ENCODE data around the gene CKB. TPM values are rescaled to one million over a fixed set of nuclear protein-coding genes. Genes with fewer than 3 reads are reported as not detected.

CKB gene
- total and polyA plus RNA-seq, 4 donors: 46.6 to 109 (median 84.7) TPM

- peak in 1 of 2 donors; percentile 55 for DNase-seq
- 82 to 84% methylated on average over 20 to 21 of the region's 21 CpGs for WGBS, 2 donors
- peak; percentile 1 for ATAC-seq (ENCODE audit: low FRiP score)
- no peaks in the 10 kb centered on the region for H3K36me3 ChIP-seq (ENCODE audit: control insufficient read depth in 1 of 2, insufficient read depth in 2 of 2, low read length in 1 of 2)
- H3K27me3 ChIP-seq (ENCODE audit: control insufficient read depth in 1 of 2, insufficient read depth in 2 of 2, low read length in 1 of 2): no peaks in the 10 kb centered on the region
- intact Hi-C loops (cut with DNase I): no loop called here
- H3K4me1 ChIP-seq (ENCODE audit: control insufficient read depth in 1 of 2, insufficient read depth in 2 of 2, low read length in 2 of 2): no peaks in the 10 kb centered on the region
- no peaks in the 10 kb centered on the region for H3K9me3 ChIP-seq (ENCODE audit: control insufficient read depth, low read length)
- H3K4me3 ChIP-seq (ENCODE audit: low read length in 2 of 2): no peak overlapping the region
- no peak overlapping the region for H3K27ac ChIP-seq (ENCODE audit: low read depth in 1 of 2, low read length in 2 of 2)
Observed at GRCh38 chr14:103535081-103535890, 12.7 kb upstream of the CKB start.

DNA sequence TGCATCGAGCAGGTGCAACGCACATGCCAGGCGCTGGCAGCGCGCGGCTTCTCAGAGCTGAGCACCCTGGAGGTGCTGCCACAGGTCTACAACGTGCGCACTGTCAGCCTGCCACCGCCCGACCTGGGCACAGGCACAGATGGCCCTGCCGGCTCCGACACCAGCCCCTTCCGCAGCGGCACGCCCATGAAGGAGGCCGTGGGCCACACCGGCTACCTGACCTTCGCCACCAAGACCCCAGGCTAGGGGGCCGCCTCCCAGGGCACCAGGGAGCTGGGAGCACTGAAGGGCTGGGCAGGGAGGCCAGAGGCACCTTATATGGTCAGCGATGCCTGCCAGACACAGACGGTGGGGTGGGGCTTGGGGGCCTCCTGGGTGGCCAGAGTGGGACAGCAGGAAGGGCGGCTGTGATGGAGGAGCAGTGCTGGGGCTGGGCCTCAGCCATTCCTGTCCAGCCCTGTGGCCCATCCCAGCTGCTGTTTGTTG, 12.0 kb upstream of the CKB start:
- intact Hi-C loops (cut with DNase I): no loop called here
- 85% methylated on average over 22 of the region's 22 CpGs for WGBS, 2 donors
- Histone ChIP-seq H3K4me1 (ENCODE audit: control insufficient read depth in 1 of 2, insufficient read depth in 2 of 2, low read length in 2 of 2) (no peaks in the 10 kb centered on the region), H3K36me3 (ENCODE audit: control insufficient read depth in 1 of 2, insufficient read depth in 2 of 2, low read length in 1 of 2) (no peaks in the 10 kb centered on the region), H3K9me3 (ENCODE audit: control insufficient read depth, low read length) (no peaks in the 10 kb centered on the region), H3K27me3 (ENCODE audit: control insufficient read depth in 1 of 2, insufficient read depth in 2 of 2, low read length in 1 of 2) (no peaks in the 10 kb centered on the region), H3K4me3 (ENCODE audit: low read length in 2 of 2) (no peak overlapping the region), H3K27ac (ENCODE audit: low read depth in 1 of 2, low read length in 2 of 2) (no peak overlapping the region)
- ATAC-seq (ENCODE audit: low FRiP score) (no peak), DNase-seq (peak in 1 of 2 donors; percentile 52)

DNA sequence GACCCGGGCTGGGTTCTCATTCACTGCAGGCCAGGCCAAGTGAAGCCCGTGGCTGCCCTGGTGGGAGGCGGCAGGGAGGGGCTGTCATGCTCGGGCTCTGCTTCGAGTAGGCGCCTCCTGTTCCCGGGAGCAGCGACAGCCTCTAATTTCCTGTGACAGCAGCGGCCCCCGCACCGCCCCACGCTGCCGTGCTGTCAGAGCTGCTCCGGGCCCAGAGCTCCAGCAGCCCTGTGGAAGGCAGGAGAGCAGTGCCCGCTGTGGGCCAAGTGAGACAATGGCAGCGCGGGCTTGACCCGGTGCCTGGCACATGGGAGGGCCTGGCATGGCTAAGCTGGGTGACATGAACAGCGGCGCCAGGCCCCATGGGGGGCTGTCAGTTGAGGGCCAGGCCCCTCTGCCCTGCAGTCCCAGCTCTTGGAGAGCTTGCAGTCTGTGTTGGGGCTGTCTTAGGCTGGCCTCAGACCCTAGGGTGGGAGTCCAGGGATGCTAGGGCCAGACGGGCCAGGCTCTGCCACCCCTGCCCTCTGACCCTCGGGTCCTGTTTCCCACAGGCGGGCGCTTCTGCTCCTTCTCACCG, 11.5 kb upstream of the CKB start:
- intact Hi-C loops (cut with DNase I): no loop called here
- ATAC-seq (ENCODE audit: low FRiP score): no peak
- H3K4me1 ChIP-seq (ENCODE audit: control insufficient read depth in 1 of 2, insufficient read depth in 2 of 2, low read length in 2 of 2): no peaks in the 10 kb centered on the region
- WGBS, 2 donors: 84 to 90% methylated on average over 25 of the region's 25 CpGs
- DNase-seq: no peak
- no peaks in the 10 kb centered on the region for H3K27me3 ChIP-seq (ENCODE audit: control insufficient read depth in 1 of 2, insufficient read depth in 2 of 2, low read length in 1 of 2)
- H3K4me3 ChIP-seq (ENCODE audit: low read length in 2 of 2): no peak overlapping the region
- H3K27ac ChIP-seq (ENCODE audit: low read depth in 1 of 2, low read length in 2 of 2): no peak overlapping the region
- no peaks in the 10 kb centered on the region for H3K9me3 ChIP-seq (ENCODE audit: control insufficient read depth, low read length)
- H3K36me3 ChIP-seq (ENCODE audit: control insufficient read depth in 1 of 2, insufficient read depth in 2 of 2, low read length in 1 of 2): no peaks in the 10 kb centered on the region

DNA sequence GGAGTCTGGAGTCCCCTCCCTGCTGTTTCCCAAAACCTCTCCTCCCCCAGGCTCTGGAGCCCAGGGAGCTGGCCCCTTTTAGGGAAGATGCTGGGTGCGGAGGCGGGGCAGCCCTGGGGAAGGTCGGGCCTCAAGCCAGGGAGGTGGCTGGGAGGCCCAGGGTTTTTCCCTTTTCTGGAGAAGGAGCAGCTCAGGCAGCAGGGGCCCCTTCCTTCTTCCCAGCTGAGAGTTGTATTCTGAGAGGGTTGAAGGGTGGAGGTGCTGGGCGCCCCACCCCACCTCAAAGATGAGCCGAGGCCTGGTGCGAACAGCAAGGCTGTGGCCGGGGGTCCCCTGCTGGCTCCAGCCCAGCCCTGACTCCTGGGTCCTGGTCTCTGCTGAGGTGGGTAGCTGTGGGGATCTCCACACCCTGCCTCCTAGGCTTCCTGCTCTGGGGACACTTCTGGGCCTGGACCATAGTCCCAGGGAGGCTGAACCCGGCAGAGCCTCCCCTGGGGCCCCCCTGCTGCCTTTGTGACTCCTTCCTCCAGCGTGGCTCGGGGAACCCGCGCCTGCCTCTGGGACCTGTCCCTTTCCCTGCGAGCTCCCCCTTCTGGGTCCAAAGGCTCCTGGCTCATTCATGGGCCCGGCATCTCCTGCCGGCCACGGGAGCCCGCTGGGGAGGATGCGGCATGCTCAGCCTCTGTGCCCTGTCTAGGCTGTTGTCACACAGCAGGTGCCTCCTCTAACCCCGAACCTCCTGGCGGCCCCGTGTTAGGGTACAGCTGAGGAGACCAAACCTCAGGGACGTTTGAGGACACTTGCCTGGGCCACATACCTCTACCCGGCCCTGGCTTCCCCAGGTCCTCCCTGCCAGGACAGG, 10.7 kb upstream of the CKB start:
- H3K27me3 ChIP-seq (ENCODE audit: control insufficient read depth in 1 of 2, insufficient read depth in 2 of 2, low read length in 1 of 2): no peaks in the 10 kb centered on the region
- H3K27ac ChIP-seq (ENCODE audit: low read depth in 1 of 2, low read length in 2 of 2): no peak overlapping the region
- DNase-seq (peak in 1 of 2 donors; percentile 60), ATAC-seq (ENCODE audit: low FRiP score) (no peak)
- H3K4me1 ChIP-seq (ENCODE audit: control insufficient read depth in 1 of 2, insufficient read depth in 2 of 2, low read length in 2 of 2): no peaks in the 10 kb centered on the region
- 63 to 74% methylated on average over 23 of the region's 23 CpGs for WGBS, 2 donors
- intact Hi-C loops (cut with DNase I): no loop called here
- H3K36me3 ChIP-seq (ENCODE audit: control insufficient read depth in 1 of 2, insufficient read depth in 2 of 2, low read length in 1 of 2): no peaks in the 10 kb centered on the region
- no peak overlapping the region for H3K4me3 ChIP-seq (ENCODE audit: low read length in 2 of 2)
- H3K9me3 ChIP-seq (ENCODE audit: control insufficient read depth, low read length): no peaks in the 10 kb centered on the region

DNA sequence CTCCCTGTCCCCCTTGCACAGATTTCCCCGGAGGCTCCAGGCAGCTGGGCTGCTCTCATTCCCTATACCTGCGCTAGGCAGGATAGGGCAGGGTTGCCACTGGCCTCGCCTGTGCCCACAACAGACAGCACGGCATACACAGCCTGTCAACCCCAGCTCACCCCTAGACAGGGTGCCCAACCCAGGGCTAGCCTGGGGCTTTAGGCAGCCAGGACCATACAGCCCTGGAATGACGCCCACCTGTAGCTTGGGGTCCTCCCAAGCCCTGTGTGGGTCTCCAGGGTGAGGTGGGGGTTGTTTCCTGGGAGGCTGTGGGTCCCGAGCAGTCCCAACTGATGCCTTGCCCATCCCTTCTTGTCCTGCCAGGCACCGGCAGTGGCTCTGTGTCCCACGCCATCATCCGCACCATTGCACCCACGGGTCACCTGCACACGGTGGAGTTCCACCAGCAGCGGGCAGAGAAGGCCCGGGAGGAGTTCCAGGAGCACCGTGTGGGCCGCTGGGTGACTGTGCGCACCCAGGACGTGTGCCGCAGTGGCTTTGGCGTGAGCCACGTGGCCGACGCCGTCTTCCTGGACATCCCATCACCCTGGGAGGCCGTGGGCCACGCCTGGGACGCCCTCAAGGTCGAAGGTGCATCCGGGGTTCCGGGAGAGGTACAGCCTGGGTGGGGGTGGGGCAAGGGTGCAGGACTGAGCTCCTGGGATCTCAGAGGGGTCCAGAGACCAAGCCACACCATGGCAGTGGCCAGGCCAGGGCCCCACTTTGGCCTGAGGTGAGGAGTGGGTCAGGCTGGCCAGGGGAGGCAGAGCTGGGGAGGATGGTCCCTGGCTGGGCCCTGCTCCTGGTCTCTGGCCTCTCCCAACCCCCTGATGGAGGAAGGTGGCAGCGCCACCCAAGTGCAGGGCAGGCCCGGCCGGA, 9.8 kb upstream of the CKB start:
- Histone ChIP-seq H3K9me3 (ENCODE audit: control insufficient read depth, low read length) (no peaks in the 10 kb centered on the region), H3K36me3 (ENCODE audit: control insufficient read depth in 1 of 2, insufficient read depth in 2 of 2, low read length in 1 of 2) (no peaks in the 10 kb centered on the region), H3K4me3 (ENCODE audit: low read length in 2 of 2) (no peak overlapping the region), H3K27ac (ENCODE audit: low read depth in 1 of 2, low read length in 2 of 2) (no peak overlapping the region), H3K4me1 (ENCODE audit: control insufficient read depth in 1 of 2, insufficient read depth in 2 of 2, low read length in 2 of 2) (no peaks in the 10 kb centered on the region), H3K27me3 (ENCODE audit: control insufficient read depth in 1 of 2, insufficient read depth in 2 of 2, low read length in 1 of 2) (no peaks in the 10 kb centered on the region)
- ATAC-seq (ENCODE audit: low FRiP score) (no peak), DNase-seq (no peak)
- WGBS, 2 donors: 85% methylated on average over 32 of the region's 32 CpGs
- intact Hi-C loops (cut with DNase I): no loop called here

- Histone ChIP-seq H3K4me3 (ENCODE audit: low read length in 2 of 2) (no peak overlapping the region), H3K9me3 (ENCODE audit: control insufficient read depth, low read length) (no peaks in the 10 kb centered on the region), H3K4me1 (ENCODE audit: control insufficient read depth in 1 of 2, insufficient read depth in 2 of 2, low read length in 2 of 2) (no peaks in the 10 kb centered on the region), H3K27ac (ENCODE audit: low read depth in 1 of 2, low read length in 2 of 2) (no peak overlapping the region), H3K36me3 (ENCODE audit: control insufficient read depth in 1 of 2, insufficient read depth in 2 of 2, low read length in 1 of 2) (no peaks in the 10 kb centered on the region), H3K27me3 (ENCODE audit: control insufficient read depth in 1 of 2, insufficient read depth in 2 of 2, low read length in 1 of 2) (no peaks in the 10 kb centered on the region)
- intact Hi-C loops (cut with DNase I): no loop called here
- no peak for DNase-seq
- 87 to 88% methylated on average over 15 of the region's 15 CpGs for WGBS, 2 donors
- ATAC-seq (ENCODE audit: low FRiP score): no peak
Observed at GRCh38 chr14:103531421-103532215, 9.0 kb upstream of the CKB start.

- ATAC-seq (ENCODE audit: low FRiP score): no peak
- 89 to 92% methylated on average over 11 of the region's 11 CpGs for WGBS, 2 donors
Observed at GRCh38 chr14:103530831-103531230, 8.2 kb upstream of the CKB start.

More at GRCh38 chr14:103530831-103531230, 8.2 kb upstream of the CKB start:
- Histone ChIP-seq H3K27ac (ENCODE audit: low read depth in 1 of 2, low read length in 2 of 2) (no peak overlapping the region), H3K4me1 (ENCODE audit: control insufficient read depth in 1 of 2, insufficient read depth in 2 of 2, low read length in 2 of 2) (no peaks in the 10 kb centered on the region), H3K27me3 (ENCODE audit: control insufficient read depth in 1 of 2, insufficient read depth in 2 of 2, low read length in 1 of 2) (no peaks in the 10 kb centered on the region), H3K9me3 (ENCODE audit: control insufficient read depth, low read length) (no peaks in the 10 kb centered on the region), H3K36me3 (ENCODE audit: control insufficient read depth in 1 of 2, insufficient read depth in 2 of 2, low read length in 1 of 2) (no peaks in the 10 kb centered on the region), H3K4me3 (ENCODE audit: low read length in 2 of 2) (no peak overlapping the region)
- DNase-seq: peak in 1 of 2 donors; percentile 40
- intact Hi-C loops (cut with DNase I): no loop called here
